Esophagus muscularis mucosa (tissue), 4 donors: ENCODE data around the gene MET. TPM values are rescaled to one million over a fixed set of nuclear protein-coding genes. Genes with fewer than 3 reads are reported as not detected.

Source experiments
- DNase-seq: peaks from one replicate; pipeline ENCODE4 v3.0.0-alpha.2; 2017; ENCODE audit errors: extremely low spot score
- H3K27ac ChIP-seq, 4 donors: fragments of 200-600 bp; sonication (generic); replicated peaks in 1 of 4; 1 replicate in 3 of 4; 2 replicates in 1 of 4; pipeline ENCODE4 v1.5.1; 2016 to 2019; ENCODE audit warnings: mild to moderate bottlenecking in 1 of 4
- H3K27me3 ChIP-seq, 4 donors: fragments of 200-600 bp; sonication (generic); one replicate each; pipeline versions ENCODE4 v1.5.1 to v1.6.0; 2016 to 2019
- H3K36me3 ChIP-seq, 4 donors: fragments of 200-600 bp; sonication (generic); one replicate each; pipeline ENCODE4 v1.5.1; 2016 to 2019
- H3K4me1 ChIP-seq, 4 donors: fragments of 200-600 bp; sonication (generic); one replicate each; pipeline ENCODE4 v1.5.1; 2016 to 2019
- H3K4me3 ChIP-seq, 4 donors: fragments of 200-600 bp; sonication (generic); 1 replicate in 2 of 4; 2 replicates in 2 of 4; pipeline ENCODE4 v1.5.1; 2016 to 2019; ENCODE audit warnings: mild to moderate bottlenecking in 4 of 4, moderate library complexity in 1 of 4
- H3K9me3 ChIP-seq, 4 donors: fragments of 200-600 bp; sonication (generic); 1 replicate in 3 of 4; 2 replicates in 1 of 4; pipeline ENCODE4 v1.5.1; 2016 to 2019
- EP300 ChIP-seq: sonication (generic); formaldehyde crosslinking; IDR thresholded peaks from one replicate; pipeline ENCODE4 v1.6.1; 2017; ENCODE audit warnings: antibody characterized with exemption
- POLR2A ChIP-seq: fragments of 450-650 bp; IDR thresholded peaks from one replicate; pipeline ENCODE4 v1.6.1; 2017; ENCODE audit warnings: antibody characterized with exemption, moderate library complexity, mild to moderate bottlenecking, low read depth
- POLR2AphosphoS5 ChIP-seq, 2 donors: sonication (generic); formaldehyde crosslinking; IDR thresholded peaks; one replicate each; pipeline ENCODE4 v1.6.1; 2017; ENCODE audit warnings: antibody characterized with exemption in 2 of 2
- WGBS: methylation state at CpG from one replicate; pipeline ENCODE4 v1.1.5; 2018; 5-methylcytosine and 5-hydroxymethylcytosine counted together
- intact Hi-C: fragments of 100-400 bp; cut with DNase I; formaldehyde crosslinking; loops from one replicate; pipeline ENCODE4 v1.15.1; 2023
- total RNA-seq, 4 donors: library from RNA; depleted of rRNA; stranded (reverse); fragments of >200 nt; gene quantifications; one replicate each; pipeline versions ENCODE4 v1.1.0 to v1.2.1, GENCODE V29; 2016
- TF ChIP-seq, protein P1 (sequence below), 3 experiments: fragments of 200-600 bp in 2 of 3; fragments of 450-650 bp in 1 of 3; sonication (generic) in 2 of 3; IDR thresholded peaks; one replicate each; pipeline ENCODE4 v1.5.1; 2017 to 2019; ENCODE audit warnings: antibody characterized with exemption in 3 of 3, mild to moderate bottlenecking in 2 of 3, moderate library complexity in 1 of 3

Gene MET
- total RNA-seq, 4 donors from 2014 or later, result 12.0 to 27.2 (median 15.7) TPM

DNA sequence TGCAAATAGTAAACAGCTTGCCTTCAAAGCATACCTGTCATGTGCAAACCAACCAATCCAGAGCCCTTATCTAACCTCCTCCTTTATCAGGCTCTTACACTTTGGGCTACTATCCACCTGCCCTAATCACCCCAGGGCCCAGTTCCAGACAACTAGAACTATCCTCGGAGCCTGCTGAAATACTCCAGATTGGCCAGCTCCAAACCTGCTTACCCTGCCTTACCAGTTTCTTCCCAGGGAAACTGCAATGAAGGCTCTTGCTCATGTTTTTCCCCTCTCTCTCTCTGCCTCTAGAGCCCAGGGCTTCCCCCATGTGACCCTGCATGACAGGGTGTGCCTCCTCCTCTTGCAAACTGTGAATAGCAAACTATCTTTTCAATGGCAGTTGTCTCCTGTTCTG lies 109.0 kb downstream of the MET start:
- Histone ChIP-seq H3K4me1 (peaks cover 12 to 23% (median 12%) of the 10 kb centered on the region in 4 donors), H3K27me3 (no peaks in the 10 kb centered on the region), H3K36me3 (peaks cover 0 to 9% (median 0%) of the 10 kb centered on the region in 4 donors), H3K27ac (no peak overlapping the region), H3K4me3 (no peak overlapping the region), H3K9me3 (no peaks in the 10 kb centered on the region)
- intact Hi-C loops, result no loop called here
- 72% methylated on average over 1 of the region's 1 CpG for WGBS
- TF ChIP-seq, protein P1, sequence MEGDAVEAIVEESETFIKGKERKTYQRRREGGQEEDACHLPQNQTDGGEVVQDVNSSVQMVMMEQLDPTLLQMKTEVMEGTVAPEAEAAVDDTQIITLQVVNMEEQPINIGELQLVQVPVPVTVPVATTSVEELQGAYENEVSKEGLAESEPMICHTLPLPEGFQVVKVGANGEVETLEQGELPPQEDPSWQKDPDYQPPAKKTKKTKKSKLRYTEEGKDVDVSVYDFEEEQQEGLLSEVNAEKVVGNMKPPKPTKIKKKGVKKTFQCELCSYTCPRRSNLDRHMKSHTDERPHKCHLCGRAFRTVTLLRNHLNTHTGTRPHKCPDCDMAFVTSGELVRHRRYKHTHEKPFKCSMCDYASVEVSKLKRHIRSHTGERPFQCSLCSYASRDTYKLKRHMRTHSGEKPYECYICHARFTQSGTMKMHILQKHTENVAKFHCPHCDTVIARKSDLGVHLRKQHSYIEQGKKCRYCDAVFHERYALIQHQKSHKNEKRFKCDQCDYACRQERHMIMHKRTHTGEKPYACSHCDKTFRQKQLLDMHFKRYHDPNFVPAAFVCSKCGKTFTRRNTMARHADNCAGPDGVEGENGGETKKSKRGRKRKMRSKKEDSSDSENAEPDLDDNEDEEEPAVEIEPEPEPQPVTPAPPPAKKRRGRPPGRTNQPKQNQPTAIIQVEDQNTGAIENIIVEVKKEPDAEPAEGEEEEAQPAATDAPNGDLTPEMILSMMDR (IDR thresholded peaks at IDR 0.05), result no peak
- TF ChIP-seq POLR2AphosphoS5 (IDR thresholded peaks at IDR 0.05) (no peak), POLR2A (no peak), EP300 (no peak)
- DNase-seq, result no peak

DNA sequence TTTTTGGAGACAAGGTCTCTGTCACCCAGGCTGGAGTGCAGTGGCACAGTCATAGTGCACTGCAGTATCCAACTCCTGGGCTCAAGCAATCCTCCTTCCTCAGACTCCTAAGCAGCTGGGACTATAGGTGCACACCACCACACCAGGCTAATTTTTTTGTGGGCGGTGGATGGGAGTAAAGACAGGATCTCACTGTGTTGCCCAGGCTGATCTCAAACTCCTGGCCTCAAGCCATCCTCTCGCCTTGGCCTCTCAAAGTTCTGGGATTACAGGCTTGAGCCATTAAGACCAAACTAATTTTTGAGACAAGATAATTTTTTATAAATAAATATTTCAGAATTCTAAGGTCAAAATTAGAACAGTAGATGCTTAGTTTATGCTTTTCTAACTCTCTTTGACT lies 109.6 kb downstream of the MET start:
- intact Hi-C loops, result no loop called here
- WGBS, result 91% methylated on average over 2 of the region's 2 CpGs
- H3K27ac ChIP-seq, result no peak overlapping the region

DNA sequence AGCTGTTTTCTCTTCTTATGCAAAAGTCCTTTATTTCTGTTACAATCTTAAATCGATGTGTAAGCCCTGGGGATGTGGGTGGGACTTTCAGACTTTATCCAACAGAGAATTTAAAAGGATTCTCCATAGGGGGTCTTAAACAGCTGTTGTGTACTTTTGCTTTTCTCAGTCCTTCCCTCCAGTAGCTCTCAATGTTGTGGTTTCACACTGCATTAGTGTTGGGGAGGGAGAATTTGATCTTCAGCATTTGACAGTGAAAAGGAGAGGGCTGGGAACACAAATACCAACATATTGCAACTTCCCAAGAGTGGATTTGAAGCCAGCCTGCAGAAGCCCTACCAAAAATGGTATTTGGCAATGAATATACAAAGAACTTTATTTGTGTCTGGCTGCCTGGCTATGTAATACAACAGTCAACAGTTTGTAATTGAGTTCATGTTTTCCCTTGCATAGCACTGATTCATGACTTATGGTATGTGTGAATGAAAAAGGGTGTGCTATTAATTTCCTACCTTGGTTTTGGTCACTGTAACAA lies 110.2 kb downstream of the MET start:
- no peak overlapping the region for H3K27ac ChIP-seq
- H3K4me1 ChIP-seq, result peaks cover 12 to 21% (median 14%) of the 10 kb centered on the region in 4 donors
- no peaks in the 10 kb centered on the region for H3K27me3 ChIP-seq
- H3K36me3 ChIP-seq, result peaks cover 0 to 9% (median 0%) of the 10 kb centered on the region in 4 donors
- TF ChIP-seq EP300, result no peak
- no peak for TF ChIP-seq POLR2A
- TF ChIP-seq, protein P1 (IDR thresholded peaks at IDR 0.05), result no peak
- no peak for TF ChIP-seq POLR2AphosphoS5 (IDR thresholded peaks at IDR 0.05)
- intact Hi-C loops, result no loop called here
- no peaks in the 10 kb centered on the region for H3K9me3 ChIP-seq
- no peak overlapping the region for H3K4me3 ChIP-seq
- 52% methylated on average over 1 of the region's 1 CpG for WGBS
- DNase-seq, result no peak

More for the DNA sequence above, 109.6 kb downstream of the MET start:
- TF ChIP-seq POLR2AphosphoS5 (IDR thresholded peaks at IDR 0.05) (no peak), EP300 (no peak), POLR2A (no peak)
- TF ChIP-seq, protein P1 (IDR thresholded peaks at IDR 0.05), result no peak
- Histone ChIP-seq H3K36me3 (peaks cover 0 to 9% (median 0%) of the 10 kb centered on the region in 4 donors), H3K27me3 (no peaks in the 10 kb centered on the region), H3K4me1 (peaks cover 12 to 23% (median 12%) of the 10 kb centered on the region in 4 donors), H3K9me3 (no peaks in the 10 kb centered on the region), H3K4me3 (no peak overlapping the region)
- no peak for DNase-seq

DNA sequence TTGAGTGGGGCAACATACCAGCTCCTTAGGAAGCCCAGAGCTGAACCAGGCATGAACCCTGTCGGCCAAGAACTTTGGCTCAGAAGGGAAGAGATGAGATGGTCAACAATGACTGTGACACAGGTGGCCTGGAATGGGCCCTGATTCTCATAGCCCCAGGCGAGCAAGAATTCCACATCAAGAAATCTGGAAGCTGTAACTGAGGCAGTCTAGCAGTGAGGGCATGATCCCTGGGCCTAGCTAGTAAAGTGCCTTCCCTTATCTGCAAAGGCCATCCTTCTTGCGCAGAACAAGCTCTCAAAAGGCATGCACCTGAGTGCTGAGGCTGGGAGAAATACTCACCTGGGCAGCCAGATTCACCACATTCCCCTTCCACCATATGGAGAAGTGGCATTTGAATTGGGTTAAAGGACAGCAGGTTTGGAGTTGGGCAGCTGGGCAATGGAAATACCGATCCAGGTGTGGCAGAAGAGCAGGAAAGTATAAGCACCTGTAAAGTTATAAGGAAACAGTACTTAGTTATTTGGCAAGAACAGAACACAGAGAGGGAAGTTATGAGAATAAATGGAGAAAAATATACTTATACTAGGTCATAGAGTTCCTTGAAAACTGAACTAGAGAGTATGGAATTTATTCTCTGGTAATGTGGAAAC lies 111.8 kb downstream of the MET start:
- H3K4me1 ChIP-seq, result peaks cover 0 to 16% (median 4%) of the 10 kb centered on the region in 4 donors
- peaks cover 0 to 5% (median 0%) of the 10 kb centered on the region in 4 donors for H3K36me3 ChIP-seq
- intact Hi-C loops, result no loop called here
- no peaks in the 10 kb centered on the region for H3K27me3 ChIP-seq
- H3K9me3 ChIP-seq, result no peaks in the 10 kb centered on the region
- TF ChIP-seq, protein P1 (IDR thresholded peaks at IDR 0.05), result no peak
- TF ChIP-seq POLR2AphosphoS5 (IDR thresholded peaks at IDR 0.05) (no peak), EP300 (no peak), POLR2A (no peak)
- H3K4me3 ChIP-seq, result no peak overlapping the region
- WGBS, result 98% methylated on average over 4 of the region's 4 CpGs
- DNase-seq, result no peak
- no peak overlapping the region for H3K27ac ChIP-seq
